Occipital lobe (tissue), 3 donors: ENCODE data around the gene FOXD4L5. TPM values are rescaled to one million over a fixed set of nuclear protein-coding genes. Genes with fewer than 3 reads are reported as not detected.
"Not testable (repeated sequence)": the region's sequence is repeated elsewhere in the genome, so short reads cannot be mapped to it uniquely, and the experiment has no call there.

Experiments used
- DNase-seq: peaks from one replicate; lab custom pipeline; 2025; lab: John Stamatoyannopoulos, UW
- small RNA-seq: library from RNA; depleted of rRNA; stranded (forward); fragments of <200 nt; gene quantifications from one replicate; pipeline ENCODE3, GENCODE V24; 2014
- total RNA-seq: library from RNA; depleted of rRNA; stranded (reverse); fragments of >200 nt; gene quantifications from one replicate; pipeline ENCODE4 v1.2.3, GENCODE V29; 2014

The FOXD4L5 gene
- total RNA-seq: 0.47 TPM

GRCh38 chr9:65285109-65285508, at the start of gene FOXD4L5:
FOXD4L5 (minus strand) TSS chr9:65285209; CDS start chr9:65284377, 832 bp downstream.
- DNase-seq: not testable (repeated sequence)

- DNase-seq: not testable (repeated sequence)
Measured at GRCh38 chr9:65283943-65284342, 1.1 kb downstream of the FOXD4L5 start.

- DNase-seq: not testable (repeated sequence)
Measured at GRCh38 chr9:65282976-65283375, 2.0 kb downstream of the FOXD4L5 start.

Small RNA genes lying within 50 kb of the gene (small RNA-seq; reads per million reads assigned to genes)
- not detected for gene IGKV1OR9-1
